ENCODE data around the gene TM2D1.
"Not testable (repeated sequence)": the region's sequence is repeated elsewhere in the genome, so short reads cannot be mapped to it uniquely, and the experiment has no call there.

TM2D1 gene

GRCh38 chr1:61724813-61725694 lies at the start of gene TM2D1:
Gene TM2D1, minus strand, starts transcription at chr1:61725141. Its CDS starts 21 bp downstream, at chr1:61725120.
- DNase-seq (ENCODE audit: insufficient read length, low spot score) (peak; percentile 80), FAIRE-seq (peak; percentile 80)

GRCh38 chr1:61770131-61770530 lies 45.2 kb upstream of the TM2D1 start:
- DNase-seq (ENCODE audit: insufficient read length, low spot score) (no peak), FAIRE-seq (no peak)

DNA sequence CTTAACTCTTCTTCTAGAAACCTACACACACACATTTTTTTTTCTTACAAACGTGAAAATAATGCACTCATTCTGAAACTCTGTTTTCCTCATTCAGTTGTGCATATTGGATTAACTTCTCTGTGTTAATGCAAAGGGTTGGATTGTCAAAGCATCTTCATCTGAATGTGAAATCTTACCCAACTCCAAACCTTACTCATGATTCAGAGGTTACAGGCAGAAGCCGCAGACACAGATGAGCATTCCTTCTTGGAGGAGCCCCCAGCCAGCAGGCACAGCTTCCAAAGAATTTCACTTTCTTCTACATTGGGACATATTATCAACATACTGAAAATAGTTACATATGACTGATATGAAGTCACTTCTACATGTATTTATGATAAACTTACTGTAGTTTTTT lies 33.0 kb upstream of the TM2D1 start:
- DNase-seq (ENCODE audit: insufficient read length, low spot score) (no peak), FAIRE-seq (no peak)

DNA sequence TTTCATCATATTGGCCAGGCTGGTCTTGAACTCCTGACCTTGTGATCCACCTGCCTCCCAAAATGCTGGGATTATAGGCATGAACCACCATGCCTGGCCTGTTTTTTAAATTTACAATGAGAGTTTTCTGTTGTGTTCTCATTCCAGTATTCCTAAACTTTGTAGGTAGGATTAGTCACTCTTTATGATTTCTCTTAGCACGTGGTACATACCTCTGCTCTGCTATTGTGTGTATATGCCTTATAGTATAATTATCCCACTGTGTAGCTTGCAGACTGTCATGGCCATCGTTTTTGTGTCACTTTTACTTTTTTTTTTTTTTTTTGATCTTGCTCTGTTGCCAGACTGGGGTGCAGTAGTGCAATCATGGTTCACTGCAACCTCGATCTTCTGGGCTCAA lies 31.8 kb upstream of the TM2D1 start:
- FAIRE-seq (no peak), DNase-seq (ENCODE audit: insufficient read length, low spot score) (no peak)

- FAIRE-seq = no peak
- DNase-seq (ENCODE audit: insufficient read length, low spot score) = no peak
These were observed 29.6 kb upstream of the TM2D1 start for GRCh38 chr1:61754545-61754944.

DNA sequence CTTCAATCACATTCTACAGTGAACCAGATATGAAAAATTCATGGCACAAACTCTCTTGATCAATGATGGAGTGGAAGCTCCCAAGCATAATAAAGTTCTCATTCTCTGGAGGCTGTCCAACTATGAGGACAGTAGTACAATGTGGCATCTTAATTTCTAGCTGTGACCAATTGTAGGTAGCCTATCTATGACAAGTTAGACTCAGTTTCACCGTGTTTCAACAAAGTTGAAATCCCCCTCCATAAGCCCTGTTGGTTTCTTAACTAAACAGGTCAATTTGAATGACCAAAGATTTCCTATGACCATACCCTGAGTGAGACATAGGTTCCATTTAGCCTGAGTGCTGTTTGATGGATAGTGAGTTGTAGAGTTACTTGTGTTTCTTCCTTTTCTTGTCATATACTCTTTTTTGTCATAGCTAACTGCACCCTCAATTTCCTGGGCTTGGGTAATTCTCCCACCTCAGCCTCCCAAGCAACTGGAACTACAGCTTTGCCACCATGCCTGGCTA lies 29.1 kb upstream of the TM2D1 start:
- FAIRE-seq (no peak), DNase-seq (ENCODE audit: insufficient read length, low spot score) (no peak)

- no peak for DNase-seq (ENCODE audit: insufficient read length, low spot score)
- FAIRE-seq = no peak
These were observed 28.0 kb upstream of the TM2D1 start for GRCh38 chr1:61752921-61753389.

DNA sequence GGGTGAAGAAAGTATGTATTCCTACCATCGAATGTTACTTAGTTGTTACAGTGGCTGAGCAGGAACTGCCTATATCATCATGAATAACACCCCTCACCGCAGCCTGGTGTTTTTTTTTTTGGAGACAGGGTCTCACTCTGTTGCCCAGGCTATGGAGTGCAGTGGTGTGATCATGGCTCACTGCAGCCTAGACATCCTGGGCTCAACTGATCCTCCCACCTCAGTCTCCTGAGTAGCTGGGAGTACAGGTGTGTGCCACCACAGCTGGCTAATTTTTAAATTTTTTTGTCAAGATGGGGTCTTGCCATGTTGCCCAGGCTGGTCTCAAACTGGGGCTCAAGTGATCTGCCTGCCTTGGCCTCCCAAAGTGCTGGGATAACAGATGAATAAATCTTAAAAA lies 24.6 kb upstream of the TM2D1 start:
- DNase-seq (ENCODE audit: insufficient read length, low spot score) (no peak), FAIRE-seq (no peak)

- no peak for DNase-seq (ENCODE audit: insufficient read length, low spot score)
- no peak for FAIRE-seq
These were observed 23.6 kb upstream of the TM2D1 start for GRCh38 chr1:61748566-61748965.

DNA sequence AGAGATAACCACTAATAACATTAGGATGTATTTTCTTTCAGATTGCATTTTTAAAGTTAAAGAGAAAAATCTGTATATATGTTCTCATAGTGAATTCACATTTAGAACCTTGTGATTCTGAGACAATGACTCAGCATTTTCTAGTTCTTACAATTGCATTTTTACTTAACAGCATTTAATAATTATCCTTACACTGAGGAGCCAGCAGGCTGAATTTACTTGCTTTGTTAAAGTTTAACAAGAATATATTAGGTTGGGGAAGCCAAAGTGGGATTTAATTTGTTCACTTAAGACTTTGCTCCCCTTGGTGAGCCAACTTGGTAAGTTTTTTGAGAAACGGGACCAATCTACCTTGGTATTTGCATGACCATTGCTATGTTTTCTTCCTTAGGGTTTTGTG lies 21.9 kb upstream of the TM2D1 start:
- no peak for FAIRE-seq
- no peak for DNase-seq (ENCODE audit: insufficient read length, low spot score)

DNA sequence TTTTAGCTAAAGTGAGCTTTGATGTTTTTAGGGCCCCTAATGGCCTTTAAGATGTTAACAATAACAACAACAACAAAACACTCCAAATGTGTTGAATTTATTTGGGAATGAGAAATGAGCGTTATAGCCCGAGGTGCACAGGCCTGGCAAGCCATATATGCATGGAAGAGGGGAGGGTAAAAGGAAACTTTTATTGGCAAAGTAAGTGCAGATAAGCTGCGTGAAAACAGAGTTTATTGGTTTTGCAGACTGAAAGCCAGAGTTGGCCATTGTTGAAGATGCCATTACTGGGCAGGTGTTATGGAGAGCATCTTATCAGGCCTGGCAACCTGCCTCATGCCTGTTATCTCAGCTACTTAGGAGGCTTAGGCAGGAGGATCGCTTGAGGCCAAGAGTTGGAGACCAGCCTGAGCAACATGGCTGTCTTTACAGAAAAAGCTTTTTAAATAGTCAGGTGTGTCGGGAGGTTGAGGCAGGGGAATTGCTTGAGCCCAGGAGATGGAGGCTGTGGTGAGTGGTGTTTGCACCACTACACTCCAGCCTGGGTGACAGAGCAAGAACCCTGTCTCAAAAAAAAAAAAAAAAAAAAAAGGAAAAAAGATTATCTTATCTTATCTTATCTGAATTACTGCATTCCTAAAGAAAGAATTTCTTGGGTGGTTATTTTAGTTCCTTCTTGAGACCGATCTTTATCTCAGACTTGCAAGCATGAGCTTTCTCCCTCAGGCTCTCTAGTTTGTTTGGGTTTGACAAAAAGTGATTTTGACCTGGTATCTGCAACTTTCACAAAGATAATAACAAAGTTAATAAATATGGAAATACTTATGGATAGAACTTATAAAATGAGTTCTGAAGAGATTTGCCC lies 19.0 kb upstream of the TM2D1 start:
- no peak for FAIRE-seq
- DNase-seq (ENCODE audit: insufficient read length, low spot score) = no peak

DNA sequence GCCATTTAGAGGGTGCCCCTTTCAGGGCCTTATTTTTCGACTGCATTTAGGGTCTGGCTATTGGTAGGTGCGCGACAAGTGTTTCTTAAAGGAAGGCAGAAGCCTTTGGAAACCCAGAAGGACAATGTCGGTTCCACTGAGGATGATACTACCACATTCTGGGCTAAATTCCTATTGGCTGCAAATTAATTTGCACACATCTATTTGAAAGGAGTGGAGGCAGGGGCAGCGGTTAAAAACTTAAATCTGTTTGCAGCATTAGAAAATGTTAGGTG lies 18.4 kb upstream of the TM2D1 start:
- DNase-seq (ENCODE audit: insufficient read length, low spot score) (no peak), FAIRE-seq (no peak)

DNA sequence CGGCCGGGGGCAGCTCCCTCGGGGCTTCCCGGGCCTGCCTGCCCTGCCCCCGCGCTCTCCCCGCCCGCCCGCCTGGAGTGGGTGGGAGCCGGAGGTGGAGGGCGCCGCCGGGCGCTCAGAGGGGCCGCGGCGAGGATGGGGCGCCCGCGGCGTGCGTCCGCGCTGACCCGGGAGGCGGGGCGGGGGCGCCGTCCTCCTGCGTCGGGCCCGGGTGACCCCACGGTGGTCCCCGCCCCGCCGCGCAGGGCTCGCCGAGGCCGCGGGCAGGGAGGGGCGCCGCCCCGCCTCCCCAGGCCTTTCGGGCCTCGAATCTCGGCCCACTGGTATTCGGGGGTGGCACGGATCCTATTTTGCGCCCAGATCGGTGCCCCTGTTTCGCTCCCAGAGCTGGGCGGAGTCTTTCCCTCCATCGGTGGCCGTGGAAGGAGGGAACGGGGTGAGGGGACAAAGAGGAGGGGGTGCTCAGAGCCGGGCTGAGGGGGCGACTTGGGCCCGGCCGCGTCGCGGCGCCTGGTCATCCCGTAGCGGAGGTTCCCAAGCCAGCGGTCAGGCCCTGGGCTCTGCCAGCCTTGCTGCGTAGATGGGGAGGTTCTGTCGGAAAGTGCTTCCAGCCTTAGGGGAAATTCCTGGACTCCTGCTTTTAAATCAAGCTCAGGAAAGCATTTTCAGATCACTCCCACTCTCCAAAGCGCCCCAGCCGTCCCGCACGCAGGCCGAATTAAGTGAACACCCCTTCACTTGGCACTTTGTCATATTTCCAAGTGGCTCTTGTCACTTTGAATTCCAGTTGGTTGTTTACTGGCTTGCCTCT lies 17.9 kb upstream of the TM2D1 start:
- DNase-seq (ENCODE audit: insufficient read length, low spot score) (peak; percentile 44), FAIRE-seq (no peak)

DNA sequence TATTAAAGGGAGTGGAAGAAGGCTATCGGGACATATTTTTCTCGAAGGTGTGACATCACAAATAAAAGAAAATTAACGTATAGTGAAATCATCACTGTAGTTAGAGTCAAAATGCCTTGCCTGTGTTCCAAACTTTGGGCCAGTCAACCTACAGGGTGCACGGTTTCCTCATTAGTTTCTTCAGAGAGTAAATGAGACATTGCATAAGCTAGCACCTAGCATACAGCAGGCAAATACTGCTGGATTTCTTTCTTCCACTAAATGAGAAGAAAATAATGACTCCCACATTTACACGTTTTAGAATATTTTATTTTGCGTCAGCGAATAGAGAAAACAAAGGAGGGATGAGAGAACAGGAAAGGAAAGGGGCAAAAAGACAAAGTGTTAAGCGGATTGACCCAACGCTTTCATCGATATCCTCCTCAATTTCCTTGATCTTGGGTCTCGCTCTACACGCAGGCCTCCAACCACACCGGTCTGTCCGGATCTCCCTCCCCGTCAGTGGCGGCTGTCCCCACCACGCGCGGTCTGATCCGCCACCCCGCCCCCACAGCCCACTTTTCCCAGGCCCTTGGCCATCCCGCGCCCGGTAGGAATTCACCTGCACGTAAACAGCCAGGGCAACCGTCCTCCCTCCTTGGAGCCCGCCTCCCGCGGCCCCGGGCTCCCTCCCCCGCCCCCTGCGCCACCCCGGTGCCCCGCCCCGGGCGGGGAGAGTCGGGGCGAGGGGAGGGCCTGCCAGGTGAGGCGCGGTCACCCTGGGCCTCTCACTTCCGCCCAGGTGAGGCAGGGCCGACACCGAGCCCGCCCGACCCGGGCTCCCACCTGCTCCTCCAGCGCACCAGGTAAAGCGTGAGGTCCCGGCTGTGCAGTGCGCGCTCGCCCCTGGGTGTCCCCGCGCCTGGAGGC lies 17.0 kb upstream of the TM2D1 start, which contains the start of gene PATJ:
TSS of gene PATJ (plus strand) at position 770 of the 909 bp plus-strand sequence. CDS start 20,413 bp downstream, outside the sequence.
- FAIRE-seq (no peak), DNase-seq (ENCODE audit: insufficient read length, low spot score) (peak; percentile 61)

DNA sequence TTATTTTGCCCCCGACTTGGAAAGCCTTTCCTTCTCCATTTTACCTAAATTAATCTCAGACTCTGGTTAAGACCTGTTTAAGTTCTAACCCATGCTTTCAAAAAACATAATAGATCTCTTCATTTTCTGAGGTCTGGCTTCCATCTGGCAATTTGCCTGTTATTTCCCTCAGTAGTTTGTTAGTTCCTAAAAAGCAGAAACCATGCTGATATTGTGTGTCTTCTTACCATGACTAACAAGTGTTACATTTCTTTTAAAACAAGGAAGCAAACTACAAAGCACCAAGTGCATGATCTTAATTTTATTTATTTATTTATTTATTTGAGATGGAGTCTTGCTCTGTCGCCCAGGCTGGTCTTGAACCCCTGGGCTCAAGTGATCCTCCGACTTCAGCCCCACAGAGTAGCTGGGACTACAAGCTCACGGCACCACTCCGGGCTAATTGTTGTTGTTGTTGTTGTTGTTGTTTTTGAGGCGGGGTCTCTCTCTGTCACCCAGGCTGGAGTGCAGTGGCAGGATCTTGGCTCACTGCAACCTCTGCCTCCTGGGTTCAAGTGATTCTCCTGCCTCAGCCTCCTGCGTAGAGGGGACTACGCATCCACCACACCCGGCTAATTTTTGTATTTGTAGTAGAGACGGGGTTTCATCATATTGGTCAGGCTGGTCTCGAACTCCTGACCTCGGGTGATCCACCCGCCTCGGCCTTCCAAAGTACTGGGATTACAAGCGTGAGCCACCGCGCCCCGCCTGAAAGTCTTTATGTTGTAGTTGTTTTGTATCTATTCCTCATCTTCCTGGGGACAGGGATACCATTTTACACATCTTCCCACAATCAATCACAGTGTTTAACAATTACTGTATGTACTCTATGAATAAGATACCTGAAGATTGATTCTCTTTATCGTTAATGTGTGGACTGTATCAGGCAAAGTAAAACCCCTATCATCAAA lies 16.1 kb upstream of the TM2D1 start:
- FAIRE-seq = no peak
- DNase-seq (ENCODE audit: insufficient read length, low spot score) = no peak

DNA sequence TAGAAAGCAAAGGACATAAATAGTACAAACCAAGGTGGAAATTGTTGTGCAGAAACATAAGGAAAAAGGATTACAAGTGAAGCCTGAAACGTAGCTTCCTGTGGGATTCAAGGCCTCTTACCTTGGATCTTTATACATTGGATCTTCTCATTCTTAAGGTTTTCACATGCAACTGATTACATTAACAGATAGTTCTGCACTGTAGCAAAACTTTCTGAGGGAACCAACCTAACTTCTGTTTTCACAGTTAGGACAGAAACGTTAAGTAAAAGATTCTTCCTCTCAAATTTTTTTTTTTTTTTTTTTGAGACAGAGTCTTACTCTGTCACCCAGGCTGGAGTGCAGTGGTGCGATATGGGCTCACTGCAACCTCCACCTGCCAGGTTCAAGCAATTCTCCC lies 7.8 kb upstream of the TM2D1 start:
- no peak for FAIRE-seq

DNA sequence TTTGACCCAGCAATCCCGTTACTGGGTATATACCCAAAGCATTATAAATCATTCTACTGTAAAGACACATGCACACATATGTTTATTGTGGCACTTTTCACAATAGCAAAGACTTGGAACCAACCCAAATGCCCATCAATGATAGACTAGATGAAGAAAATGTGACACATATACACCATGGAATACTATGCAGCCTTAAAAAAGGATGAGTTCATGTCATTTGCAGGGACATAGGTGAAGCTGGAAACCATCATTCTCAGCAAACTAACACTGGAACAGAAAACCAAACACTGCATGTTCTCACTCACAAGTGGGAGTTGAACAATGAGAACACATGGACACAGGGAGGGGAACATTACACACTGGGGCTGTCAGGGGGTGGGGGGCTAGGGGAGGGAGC lies 5.7 kb upstream of the TM2D1 start:
- FAIRE-seq; DNase-seq (ENCODE audit: insufficient read length, low spot score): not testable (repeated sequence)

More for the DNA sequence above, 7.8 kb upstream of the TM2D1 start:
- DNase-seq (ENCODE audit: insufficient read length, low spot score) = no peak

GRCh38 chr1:61727544-61727943 lies 2.6 kb upstream of the TM2D1 start:
- DNase-seq (ENCODE audit: insufficient read length, low spot score) (no peak), FAIRE-seq (no peak)

DNA sequence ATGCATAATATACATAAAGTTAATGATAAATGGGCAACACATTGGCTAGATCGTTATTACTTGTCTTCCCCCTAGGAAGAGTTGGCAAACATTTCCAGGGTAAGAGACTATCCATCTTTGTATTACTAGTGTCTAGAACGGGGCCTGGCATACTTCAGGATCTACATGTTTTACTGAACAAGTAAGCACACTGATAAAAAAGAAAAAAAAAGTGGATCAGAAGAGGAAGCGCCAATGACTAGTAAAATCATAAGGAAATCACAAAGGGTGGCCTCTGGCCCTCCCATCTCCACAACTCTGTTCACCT lies 482 bp downstream of the TM2D1 start:
- no peak for FAIRE-seq
- no peak for DNase-seq (ENCODE audit: insufficient read length, low spot score)

All from HTR-8/SVneo (cell line).